Cortex of kidney (tissue), 1 donor: ENCODE data around the gene PTPRN2.

ENCODE experiments used
- DNase-seq: peaks from one replicate; lab custom pipeline; 2025; lab: John Stamatoyannopoulos, UW

Gene PTPRN2

GRCh38 chr7:157585113-157585861, 1002.3 kb downstream of the PTPRN2 start:
- DNase-seq: no peak

GRCh38 chr7:157584420-157584819, 1003.2 kb downstream of the PTPRN2 start:
- no peak for DNase-seq

GRCh38 chr7:157581740-157582139, 1005.9 kb downstream of the PTPRN2 start:
- no peak for DNase-seq

GRCh38 chr7:157580324-157580723, 1007.3 kb downstream of the PTPRN2 start:
- DNase-seq: no peak

GRCh38 chr7:157579425-157579824, 1008.2 kb downstream of the PTPRN2 start:
- DNase-seq: no peak

- no peak for DNase-seq
Measured at GRCh38 chr7:157577796-157578339, 1009.8 kb downstream of the PTPRN2 start.

- DNase-seq: no peak
Measured at GRCh38 chr7:157577061-157577460, 1010.6 kb downstream of the PTPRN2 start.

- no peak for DNase-seq
Measured at GRCh38 chr7:157576415-157576814, 1011.2 kb downstream of the PTPRN2 start.

GRCh38 chr7:157575777-157576176, 1011.8 kb downstream of the PTPRN2 start:
- no peak for DNase-seq

GRCh38 chr7:157574914-157575586, 1012.6 kb downstream of the PTPRN2 start:
- no peak for DNase-seq

GRCh38 chr7:157574120-157574825, 1013.4 kb downstream of the PTPRN2 start:
- DNase-seq: no peak

GRCh38 chr7:157573244-157573643, 1014.4 kb downstream of the PTPRN2 start:
- no peak for DNase-seq

GRCh38 chr7:157572622-157573021, 1015.0 kb downstream of the PTPRN2 start:
- DNase-seq: no peak

- DNase-seq: no peak
Measured at GRCh38 chr7:157570531-157571200, 1017.0 kb downstream of the PTPRN2 start.

GRCh38 chr7:157569967-157570366, 1017.7 kb downstream of the PTPRN2 start:
- DNase-seq: no peak

GRCh38 chr7:157568770-157569584, 1018.6 kb downstream of the PTPRN2 start:
- DNase-seq: no peak

- no peak for DNase-seq
Measured at GRCh38 chr7:157568106-157568769, 1019.4 kb downstream of the PTPRN2 start.

- DNase-seq: no peak
Measured at GRCh38 chr7:157567666-157568065, 1020.0 kb downstream of the PTPRN2 start.

GRCh38 chr7:157566631-157567006, 1021.0 kb downstream of the PTPRN2 start:
- no peak for DNase-seq

GRCh38 chr7:157565981-157566630, 1021.5 kb downstream of the PTPRN2 start:
- no peak for DNase-seq
